IMR-90 (cell line): Measurements from ENCODE around the gene C1orf105. TPM values are rescaled to one million over a fixed set of nuclear protein-coding genes. Genes with fewer than 3 reads are reported as not detected.

Experiments used
- ATAC-seq: fragments of 200-7000 bp; cut with Tn5 transposase; 2 replicates; pipeline ENCODE4 v1.9.1; 2020; ENCODE audit warnings: low read depth, mild to moderate bottlenecking, moderate library complexity
- BruUV-seq: library from RNA; stranded (reverse); fragments of 400-500 nt; replicated peaks from 2 replicates; lab custom pipeline; 2021; lab: Mats Ljungman, UMichigan
- CTCF ChIA-PET: fragments of 300-600 bp; formaldehyde crosslinking; extraction: SDS; loops from one replicate; lab custom pipeline; 2021; ENCODE audit warnings: antibody characterized with exemption; lab: Yijun Ruan, JAX
- POLR2A ChIA-PET: fragments of 300-600 bp; sonication (Branson Sonifier 250); formaldehyde crosslinking; loops from one replicate; lab custom pipeline; 2022; ENCODE audit warnings: antibody characterized with exemption; ENCODE audit not compliant: unreplicated experiment; lab: Charles Lee
- DNase-seq: peaks from one replicate; pipeline ENCODE4 v3.0.0; 2013
- H2AFZ ChIP-seq: replicated peaks from 2 replicates; pipeline ENCODE3; 2013; ENCODE audit warnings: low read length, mild to moderate bottlenecking; ENCODE audit not compliant: poor library complexity
- H2AK5ac ChIP-seq: 2 replicates; pipeline ENCODE4 v1.6.1; 2013; ENCODE audit warnings: low read depth, low read length, inconsistent platforms
- H2AK9ac ChIP-seq: replicated peaks from 2 replicates; pipeline ENCODE3; 2013; ENCODE audit warnings: mild to moderate bottlenecking, low read depth, low read length, moderate library complexity; ENCODE audit not compliant: poor library complexity
- H2BK120ac ChIP-seq: 2 replicates; pipeline ENCODE4 v1.6.1; 2013; ENCODE audit warnings: low read depth, low read length, inconsistent platforms
- H2BK15ac ChIP-seq: 3 replicates; pipeline ENCODE4 v1.6.1; 2013; ENCODE audit warnings: low read depth, low read length, inconsistent platforms
- H2BK20ac ChIP-seq: 2 replicates; pipeline ENCODE4 v1.6.1; 2013; ENCODE audit warnings: low read depth, mild to moderate bottlenecking, inconsistent platforms, low read length, moderate library complexity
- H2BK5ac ChIP-seq: 2 replicates; pipeline ENCODE4 v1.6.1; 2013; ENCODE audit warnings: mild to moderate bottlenecking, low read depth, low read length, inconsistent platforms; ENCODE audit not compliant: poor library complexity, severe bottlenecking
- H3K14ac ChIP-seq: replicated peaks from 2 replicates; pipeline ENCODE4 v1.6.1; 2013; ENCODE audit warnings: low read depth, low read length, inconsistent platforms
- H3K18ac ChIP-seq: 2 replicates; pipeline ENCODE4 v1.6.1; 2013; ENCODE audit warnings: low read depth, low read length, control low read depth
- H3K23ac ChIP-seq: 2 replicates; pipeline ENCODE4 v1.6.1; 2013; ENCODE audit warnings: low read depth, low read length, inconsistent platforms
- H3K27ac ChIP-seq: 2 replicates; pipeline ENCODE4 v1.5.1; 2013; ENCODE audit warnings: mild to moderate bottlenecking, control low read depth, low read length; ENCODE audit not compliant: insufficient read depth
- H3K27me3 ChIP-seq: 2 replicates; pipeline ENCODE4 v1.6.1; 2013; ENCODE audit warnings: low read length; ENCODE audit not compliant: control insufficient read depth, insufficient read depth
- H3K36me3 ChIP-seq: 2 replicates; pipeline ENCODE4 v1.6.1; 2013; ENCODE audit warnings: low read length, mixed read lengths; ENCODE audit not compliant: control insufficient read depth, insufficient read depth
- H3K4ac ChIP-seq: 2 replicates; pipeline ENCODE4 v1.6.1; 2013; ENCODE audit warnings: low read depth, low read length, inconsistent platforms
- H3K4me1 ChIP-seq: 2 replicates; pipeline ENCODE4 v1.6.1; 2013; ENCODE audit warnings: low read length, mixed read lengths; ENCODE audit not compliant: control insufficient read depth, insufficient read depth
- H3K4me2 ChIP-seq: 2 replicates; pipeline ENCODE4 v1.6.1; 2013; ENCODE audit warnings: low read depth, mild to moderate bottlenecking, control low read depth, low read length, moderate library complexity
- H3K4me3 ChIP-seq: 2 replicates; pipeline ENCODE4 v1.5.1; 2013; ENCODE audit warnings: low read depth, mild to moderate bottlenecking, control low read depth, low read length, moderate library complexity; ENCODE audit not compliant: insufficient read depth
- H3K56ac ChIP-seq: 2 replicates; pipeline ENCODE4 v1.6.1; 2013; ENCODE audit warnings: low read length, inconsistent platforms; ENCODE audit not compliant: insufficient read depth; ENCODE audit errors: extremely low read depth
- H3K79me1 ChIP-seq, 2 experiments: 2 replicates each; pipeline ENCODE4 v1.6.1; 2013; ENCODE audit warnings: low read length in 2 of 2, inconsistent platforms in 1 of 2, low read depth in 1 of 2
- H3K9ac ChIP-seq: 2 replicates; pipeline ENCODE4 v1.6.1; 2013; ENCODE audit warnings: low read depth, low read length, control low read depth
- H3K9me1 ChIP-seq: 2 replicates; pipeline ENCODE4 v1.6.1; 2013; ENCODE audit warnings: low read length, inconsistent platforms; ENCODE audit not compliant: insufficient read depth
- H3K9me3 ChIP-seq: 2 replicates; pipeline ENCODE4 v1.6.1; 2013; ENCODE audit warnings: low read length; ENCODE audit not compliant: control insufficient read depth, insufficient read depth
- H4K20me1 ChIP-seq: 2 replicates; pipeline ENCODE4 v1.6.1; 2013; ENCODE audit warnings: low read length, inconsistent platforms; ENCODE audit not compliant: insufficient read depth
- H4K5ac ChIP-seq: 2 replicates; pipeline ENCODE4 v1.6.1; 2013; ENCODE audit warnings: mild to moderate bottlenecking, low read depth, low read length, control low read depth
- H4K8ac ChIP-seq, 2 experiments: 2 replicates each; pipeline ENCODE4 v1.6.1; 2013; ENCODE audit warnings: low read depth in 2 of 2, low read length in 2 of 2, control low read depth in 1 of 2, inconsistent platforms in 1 of 2
- H4K91ac ChIP-seq: 2 replicates; pipeline ENCODE4 v1.6.1; 2013; ENCODE audit warnings: low read depth, low read length, inconsistent platforms; ENCODE audit not compliant: insufficient read depth
- MAFK ChIP-seq: IDR thresholded peaks from 2 replicates; pipeline ENCODE4 v1.6.1; 2012; ENCODE audit warnings: low read depth, low read length, improper control_type of control experiment
- NFE2L2 ChIP-seq: fragments of 150-350 bp; IDR thresholded peaks from 2 replicates; pipeline ENCODE4 v1.6.1; 2016; ENCODE audit warnings: low read depth, mild to moderate bottlenecking, low read length
- POLR2A ChIP-seq: IDR thresholded peaks from 2 replicates; pipeline ENCODE4 v1.6.1; 2012; ENCODE audit warnings: mild to moderate bottlenecking, low read depth, low read length
- RFX5 ChIP-seq: IDR thresholded peaks from 2 replicates; pipeline ENCODE4 v1.8.0; 2012; ENCODE audit warnings: low read depth, mild to moderate bottlenecking, low read length, moderate library complexity
- WGBS, 2 experiments: methylation state at CpG; one replicate each; pipeline versions ENCODE4 v1.1.5 to v1.1.7; 2013; ENCODE audit warnings: missing lambda C conversion rate in 2 of 2; ENCODE audit not compliant: insufficient read length in 1 of 2; ENCODE audit errors: extremely low coverage in 2 of 2; 5-methylcytosine and 5-hydroxymethylcytosine counted together
- dilution Hi-C: fragments of 300-500 bp; cut with HindIII; formaldehyde crosslinking; loops from one replicate; pipeline ENCODE4 v1.14.3; 2018; ENCODE audit warnings: low sequenced_read_pairs; ENCODE audit not compliant: unreplicated experiment
- in situ Hi-C: fragments of 300-500 bp; cut with MboI; formaldehyde crosslinking; loops from 3 replicates; pipeline ENCODE4 v1.14.3; 2019; ENCODE audit warnings: low sequenced_read_pairs, inconsistent platforms, mixed read lengths
- intact Hi-C: fragments of 100-400 bp; cut with micrococcal nuclease; formaldehyde crosslinking; loops from 2 replicates; pipeline ENCODE4 v1.10.0; 2022
- polyA plus RNA-seq, 3 experiments: library from polyadenylated mRNA; depleted of rRNA; stranded (reverse); fragments of >200 nt; gene quantifications; 2 replicates each; pipeline ENCODE4 v1.2.3, GENCODE V29; 2012; ENCODE audit warnings: low replicate concordance in 1 of 3
- total RNA-seq: library from RNA; depleted of rRNA; stranded (reverse); fragments of >200 nt; gene quantifications from 2 replicates; pipeline ENCODE4 v1.2.3, GENCODE V29; 2012
- TF ChIP-seq, protein P1 (sequence below): fragments of 150-350 bp; IDR thresholded peaks from 2 replicates; pipeline ENCODE4 v1.6.1; 2017; ENCODE audit warnings: mild to moderate bottlenecking, antibody characterized with exemption, low read length, low read depth

Gene C1orf105
- total and polyA plus RNA-seq, 2 of the 4 experiments (the other 2 are of a cell fraction), result not detected

DNA sequence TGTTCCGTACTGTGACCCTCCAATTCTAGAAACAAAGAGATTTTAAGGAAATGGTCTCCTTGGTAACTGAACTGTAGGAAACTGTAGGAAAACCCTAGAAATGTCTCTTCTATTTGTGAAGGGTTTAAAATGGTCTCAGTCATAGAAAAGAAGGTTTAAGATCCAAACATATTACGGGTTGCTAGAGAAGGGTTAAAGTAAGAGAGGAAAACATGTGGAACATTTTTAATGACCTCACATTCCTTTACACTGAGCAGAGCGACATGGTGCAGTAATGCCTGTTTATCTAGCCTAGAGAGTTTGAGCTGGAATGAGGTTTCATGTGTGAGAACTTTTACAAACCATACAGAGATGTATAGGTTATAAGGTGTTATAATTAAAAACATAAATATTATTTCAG is 36.9 kb upstream of the C1orf105 start:
- Histone ChIP-seq H3K4me3 (no peak overlapping the region), H3K79me1 (no peaks in the 10 kb centered on the region), H4K91ac (no peak overlapping the region; the same call in 1 of the 2 replicates), H3K9me1 (peaks cover 4% of the 10 kb centered on the region; the same call in 1 of the 2 replicates), H3K9me3 (no peaks in the 10 kb centered on the region), H3K27me3 (no peaks in the 10 kb centered on the region), H3K4ac (peak overlapping the region; percentile 42; the same call in 1 of the 2 replicates), H3K4me2 (peak overlapping the region; percentile 15; the same call in 1 of the 2 replicates), H3K27ac (peak overlapping the region; percentile 38; the same call in 1 of the 2 replicates), H3K4me1 (peaks cover 12% of the 10 kb centered on the region), H4K20me1 (no peaks in the 10 kb centered on the region), H3K14ac (0 out of 2 replicates have a peak overlapping the region, but pooled peaks have one; percentile 65), H2BK120ac (peak overlapping the region; percentile 61), H3K9ac (no peak overlapping the region), H2AK5ac (no peak overlapping the region), H3K18ac (peak overlapping the region; percentile 6), H2BK15ac (0 out of 3 replicates have a peak overlapping the region, but pooled peaks have one; percentile 21), H4K5ac (no peak overlapping the region), H3K56ac (peak overlapping the region; percentile 55; the same call in 1 of the 2 replicates), H2BK5ac (peak overlapping the region; percentile 62), H2AK9ac (no peak overlapping the region), H4K8ac (peak overlapping the region in 1 of 2 experiments; percentile 48; a peak in 1 of 4 replicates), H3K23ac (no peak overlapping the region), H2AFZ (no peak overlapping the region), H3K36me3 (no peaks in the 10 kb centered on the region), H2BK20ac (peak overlapping the region; percentile 27; the same call in 1 of the 2 replicates)
- ChIA-PET CTCF (interaction anchor here (1.5 kb wide), 1 partner anchor 9 kb away, joined by 3 read pairs; no protein-coding TSS in a partner anchor), POLR2A (no interaction called here)
- ATAC-seq (peak; percentile 93), DNase-seq (peak; percentile 77)
- TF ChIP-seq RFX5 (no peak), POLR2A (no peak), NFE2L2 (no peak), MAFK (no peak)
- TF ChIP-seq, protein P1, sequence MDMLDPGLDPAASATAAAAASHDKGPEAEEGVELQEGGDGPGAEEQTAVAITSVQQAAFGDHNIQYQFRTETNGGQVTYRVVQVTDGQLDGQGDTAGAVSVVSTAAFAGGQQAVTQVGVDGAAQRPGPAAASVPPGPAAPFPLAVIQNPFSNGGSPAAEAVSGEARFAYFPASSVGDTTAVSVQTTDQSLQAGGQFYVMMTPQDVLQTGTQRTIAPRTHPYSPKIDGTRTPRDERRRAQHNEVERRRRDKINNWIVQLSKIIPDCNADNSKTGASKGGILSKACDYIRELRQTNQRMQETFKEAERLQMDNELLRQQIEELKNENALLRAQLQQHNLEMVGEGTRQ, result no peak
- WGBS, 2 experiments, result no CpG with 5 or more reads among the region's 3 CpGs
- dilution Hi-C loops (no loop called here), in situ Hi-C loops (no loop called here), intact Hi-C loops (no loop called here)
- BruUV-seq, result no TSS peak
